HepG2 (cell line): ENCODE results near the gene STUB1. TPM values are rescaled to one million over a fixed set of nuclear protein-coding genes. Genes with fewer than 3 reads are reported as not detected.
A peak's percentile ranks its signal among the peaks of the same experiment; 100 is the strongest.

Experiments used
- ARNT2 ChIP-seq: sonication (generic); formaldehyde crosslinking; IDR thresholded peaks from 2 replicates; pipeline ENCODE4 v1.8.0; 2022; ENCODE audit warnings: mild to moderate bottlenecking, low read depth, missing genetic modification reagents, moderate library complexity
- BCL6 ChIP-seq: IDR thresholded peaks from 2 replicates; pipeline ENCODE4 v1.6.1; 2016; ENCODE audit warnings: missing genetic modification reagents, missing compliant biosample characterization
- BCLAF1 ChIP-seq: fragments of 450-650 bp; IDR thresholded peaks from 2 replicates; pipeline ENCODE4 v1.6.1; 2017; ENCODE audit warnings: mild to moderate bottlenecking
- CENPX ChIP-seq: sonication (generic); formaldehyde crosslinking; IDR thresholded peaks from 2 replicates; pipeline ENCODE4 v1.9.0; 2021; ENCODE audit warnings: mild to moderate bottlenecking, missing genetic modification reagents, moderate library complexity
- EEA1 ChIP-seq: sonication (generic); formaldehyde crosslinking; IDR thresholded peaks from 2 replicates; pipeline ENCODE4 v1.5.1; 2020; ENCODE audit warnings: mild to moderate bottlenecking, missing genetic modification reagents, borderline replicate concordance
- FOXC1 ChIP-seq: sonication (generic); formaldehyde crosslinking; IDR thresholded peaks from 2 replicates; pipeline ENCODE4 v1.8.0; 2022; ENCODE audit warnings: mild to moderate bottlenecking, missing genetic modification reagents, borderline replicate concordance
- HNRNPLL ChIP-seq: fragments of 200-400 bp; formaldehyde crosslinking; IDR thresholded peaks from 2 replicates; pipeline ENCODE4 v1.6.1; 2017; ENCODE audit warnings: mild to moderate bottlenecking, low read depth, low read length; ENCODE audit not compliant: poor library complexity, severe bottlenecking
- KDM5B ChIP-seq: sonication (generic); formaldehyde crosslinking; IDR thresholded peaks from 2 replicates; pipeline ENCODE4 v1.4.0; 2020; ENCODE audit warnings: missing genetic modification reagents, mild to moderate bottlenecking, borderline replicate concordance
- KDM6A ChIP-seq: IDR thresholded peaks from 2 replicates; pipeline ENCODE4 v1.6.1; 2016; ENCODE audit warnings: low read depth
- REXO4 ChIP-seq: sonication (generic); formaldehyde crosslinking; IDR thresholded peaks from 2 replicates; pipeline ENCODE4 v1.8.0; 2022; ENCODE audit warnings: missing genetic modification reagents, mild to moderate bottlenecking, borderline replicate concordance
- SKIL ChIP-seq: sonication (generic); formaldehyde crosslinking; IDR thresholded peaks from 2 replicates; pipeline ENCODE4 v1.8.0; 2022; ENCODE audit warnings: missing genetic modification reagents, mild to moderate bottlenecking, moderate library complexity, borderline replicate concordance
- TFE3 ChIP-seq: IDR thresholded peaks from 2 replicates; pipeline ENCODE4 v1.6.1; 2016
- ZFP37 ChIP-seq: sonication (generic); formaldehyde crosslinking; IDR thresholded peaks from 2 replicates; pipeline ENCODE4 v1.4.0; 2020; ENCODE audit warnings: missing genetic modification reagents, borderline replicate concordance
- ZNF431 ChIP-seq: sonication (generic); formaldehyde crosslinking; IDR thresholded peaks from 2 replicates; pipeline ENCODE4 v1.9.0; 2022; ENCODE audit warnings: missing genetic modification reagents, low read depth, mild to moderate bottlenecking, borderline replicate concordance
- ZNF557 ChIP-seq: sonication (generic); formaldehyde crosslinking; IDR thresholded peaks from 2 replicates; pipeline ENCODE4 v1.4.0; 2020; ENCODE audit warnings: missing genetic modification reagents
- ZNF749 ChIP-seq: sonication (generic); formaldehyde crosslinking; IDR thresholded peaks from 2 replicates; pipeline ENCODE4 v1.8.0; 2022; ENCODE audit warnings: mild to moderate bottlenecking, missing genetic modification reagents, moderate library complexity, borderline replicate concordance
- polyA plus RNA-seq, 8 experiments: library from polyadenylated mRNA; depleted of rRNA in 3 of 8; stranded (reverse) in 7 of 8; unstranded in 1 of 8; fragments of >200 nt; fragmentation: Illumina TruSeq in 4 of 8; extraction: Trizol in 4 of 8; gene quantifications; 2 replicates each; pipeline versions ENCODE4 v1.2.1 to v1.2.3, GENCODE V29; 2011 to 2016; ENCODE audit warnings: low read depth in 4 of 8, missing spikeins in 1 of 8, mixed read lengths in 1 of 8; ENCODE audit not compliant: insufficient read depth in 1 of 8
- total RNA-seq, 5 experiments: library from RNA; depleted of rRNA; stranded (reverse); fragments of >200 nt; fragmentation: Illumina TruSeq; extraction: Trizol; gene quantifications; 2 replicates each; pipeline ENCODE4 v1.2.3, GENCODE V29; 2016; ENCODE audit warnings: low read depth in 1 of 5
- TF ChIP-seq, protein P1 (sequence below): IDR thresholded peaks from 2 replicates; pipeline ENCODE4 v1.6.1; 2012; ENCODE audit warnings: low read depth, low read length, improper control_type of control experiment
- TF ChIP-seq, protein P2 (sequence below): sonication (generic); formaldehyde crosslinking; IDR thresholded peaks from 2 replicates; pipeline ENCODE4 v1.5.0; 2020; ENCODE audit warnings: missing genetic modification reagents

Gene STUB1
- total and polyA plus RNA-seq, 2 of the 13 experiments (the other 11 are each of a cell fraction or from before 2014, with no cell fraction given), result 52.9 to 78.2 TPM

- TF ChIP-seq BCLAF1, result no peak
- TF ChIP-seq ZNF557 (CRISPR knock-in tag), result no peak
- TF ChIP-seq ZNF749 (CRISPR knock-in tag), result 0 out of 2 replicates have a peak, but pooled peaks have one; percentile 24
- peak; percentile 92 for TF ChIP-seq ARNT2
- TF ChIP-seq, protein P1, sequence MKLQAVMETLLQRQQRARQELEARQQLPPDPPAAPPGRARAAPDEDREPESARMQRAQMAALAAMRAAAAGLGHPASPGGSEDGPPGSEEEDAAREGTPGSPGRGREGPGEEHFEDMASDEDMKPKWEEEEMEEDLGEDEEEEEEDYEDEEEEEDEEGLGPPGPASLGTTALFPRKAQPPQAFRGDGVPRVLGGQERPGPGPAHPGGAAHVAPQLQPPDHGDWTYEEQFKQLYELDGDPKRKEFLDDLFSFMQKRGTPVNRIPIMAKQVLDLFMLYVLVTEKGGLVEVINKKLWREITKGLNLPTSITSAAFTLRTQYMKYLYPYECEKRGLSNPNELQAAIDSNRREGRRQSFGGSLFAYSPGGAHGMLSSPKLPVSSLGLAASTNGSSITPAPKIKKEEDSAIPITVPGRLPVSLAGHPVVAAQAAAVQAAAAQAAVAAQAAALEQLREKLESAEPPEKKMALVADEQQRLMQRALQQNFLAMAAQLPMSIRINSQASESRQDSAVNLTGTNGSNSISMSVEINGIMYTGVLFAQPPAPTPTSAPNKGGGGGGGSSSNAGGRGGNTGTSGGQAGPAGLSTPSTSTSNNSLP, result 0 out of 2 replicates have a peak, but pooled peaks have one; percentile 7
- peak; percentile 46; the same call in 1 of the 2 replicates for TF ChIP-seq EEA1 (CRISPR knock-in tag)
- peak; percentile 83 for TF ChIP-seq REXO4 (CRISPR knock-in tag)
- peak; percentile 35 for TF ChIP-seq BCL6 (CRISPR knock-in tag)
- TF ChIP-seq FOXC1 (CRISPR knock-in tag), result peak; percentile 67
- TF ChIP-seq, protein P2, sequence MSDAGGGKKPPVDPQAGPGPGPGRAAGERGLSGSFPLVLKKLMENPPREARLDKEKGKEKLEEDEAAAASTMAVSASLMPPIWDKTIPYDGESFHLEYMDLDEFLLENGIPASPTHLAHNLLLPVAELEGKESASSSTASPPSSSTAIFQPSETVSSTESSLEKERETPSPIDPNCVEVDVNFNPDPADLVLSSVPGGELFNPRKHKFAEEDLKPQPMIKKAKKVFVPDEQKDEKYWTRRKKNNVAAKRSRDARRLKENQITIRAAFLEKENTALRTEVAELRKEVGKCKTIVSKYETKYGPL, result no peak
- peak; percentile 57; the same call in 1 of the 2 replicates for TF ChIP-seq ZNF431
- no peak for TF ChIP-seq CENPX (CRISPR knock-in tag)
- TF ChIP-seq KDM5B, result peak; percentile 90
- peak; percentile 70 for TF ChIP-seq HNRNPLL
- peak; percentile 22; the same call in 1 of the 2 replicates for TF ChIP-seq SKIL (CRISPR knock-in tag)
- TF ChIP-seq TFE3, result no peak; the same call in 1 of the 2 replicates
- no peak for TF ChIP-seq KDM6A
- TF ChIP-seq ZFP37 (CRISPR knock-in tag), result 0 out of 2 replicates have a peak, but pooled peaks have one; percentile 56
Measured at GRCh38 chr16:636206-637080, 43.8 kb upstream of the STUB1 start, which contains the start of gene METTL26 (continued).
